Measurements from ENCODE around the gene TBL1X. TPM values are rescaled to one million over a fixed set of nuclear protein-coding genes. Genes with fewer than 3 reads are reported as not detected.

Gene TBL1X
- total and polyA plus RNA-seq, 4 donors: 2.3 to 21.7 (median 13.3) TPM

DNA sequence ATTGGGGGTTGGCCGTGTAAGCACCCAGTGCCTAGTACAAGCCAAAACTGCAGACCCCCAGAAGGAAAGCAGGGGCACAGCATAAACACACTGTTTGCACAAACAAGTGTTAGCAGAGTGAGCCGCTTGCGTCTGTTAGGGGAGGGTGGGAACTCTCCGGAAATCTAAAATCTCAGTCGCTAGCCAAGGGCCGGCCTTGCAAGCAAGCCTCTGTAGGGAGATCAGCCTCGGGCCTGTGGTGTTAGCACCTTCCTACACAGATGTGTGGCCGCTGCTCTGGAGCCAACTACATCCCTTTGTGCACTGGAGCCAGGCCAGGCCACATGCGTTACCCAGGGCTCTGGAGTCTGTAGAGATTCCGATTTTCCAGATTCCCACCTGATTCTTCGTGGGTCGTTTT lies 233.7 kb downstream of the TBL1X start:
- no peak for DNase-seq
- ATAC-seq (ENCODE audit: insufficient read depth, low FRiP score): no peak

GRCh38 chrX:9700555-9700954 lies 235.7 kb downstream of the TBL1X start:
- TF ChIP-seq, protein P1, sequence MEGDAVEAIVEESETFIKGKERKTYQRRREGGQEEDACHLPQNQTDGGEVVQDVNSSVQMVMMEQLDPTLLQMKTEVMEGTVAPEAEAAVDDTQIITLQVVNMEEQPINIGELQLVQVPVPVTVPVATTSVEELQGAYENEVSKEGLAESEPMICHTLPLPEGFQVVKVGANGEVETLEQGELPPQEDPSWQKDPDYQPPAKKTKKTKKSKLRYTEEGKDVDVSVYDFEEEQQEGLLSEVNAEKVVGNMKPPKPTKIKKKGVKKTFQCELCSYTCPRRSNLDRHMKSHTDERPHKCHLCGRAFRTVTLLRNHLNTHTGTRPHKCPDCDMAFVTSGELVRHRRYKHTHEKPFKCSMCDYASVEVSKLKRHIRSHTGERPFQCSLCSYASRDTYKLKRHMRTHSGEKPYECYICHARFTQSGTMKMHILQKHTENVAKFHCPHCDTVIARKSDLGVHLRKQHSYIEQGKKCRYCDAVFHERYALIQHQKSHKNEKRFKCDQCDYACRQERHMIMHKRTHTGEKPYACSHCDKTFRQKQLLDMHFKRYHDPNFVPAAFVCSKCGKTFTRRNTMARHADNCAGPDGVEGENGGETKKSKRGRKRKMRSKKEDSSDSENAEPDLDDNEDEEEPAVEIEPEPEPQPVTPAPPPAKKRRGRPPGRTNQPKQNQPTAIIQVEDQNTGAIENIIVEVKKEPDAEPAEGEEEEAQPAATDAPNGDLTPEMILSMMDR (IDR thresholded peaks at IDR 0.05; ENCODE audit: control extremely low read depth, extremely low read depth): no peak
- Histone ChIP-seq H3K27ac (ENCODE audit: low read depth in 1 of 2, low read length in 1 of 2) (no peak overlapping the region), H3K4me3 (no peak overlapping the region), H3K9me3 (ENCODE audit: control insufficient read depth in 4 of 4, insufficient read depth in 3 of 4, low read length in 3 of 4) (peaks cover 0 to 8% (median 3%) of the 10 kb centered on the region in 4 donors), H3K4me1 (ENCODE audit: control insufficient read depth in 5 of 5, insufficient read depth in 5 of 5, low read length in 5 of 5) (no peaks in the 10 kb centered on the region), H3K9ac (ENCODE audit: insufficient read depth in 1 of 2, low read length in 2 of 2) (no peak overlapping the region), H3K36me3 (ENCODE audit: control insufficient read depth in 4 of 4, insufficient read depth in 4 of 4, low read length in 4 of 4) (peaks cover 0 to 7% (median 1%) of the 10 kb centered on the region in 4 donors), H3K27me3 (ENCODE audit: control insufficient read depth in 3 of 3, insufficient read depth in 3 of 3, low read length in 2 of 3) (no peaks in the 10 kb centered on the region)
- ATAC-seq (ENCODE audit: insufficient read depth, low FRiP score) (no peak), DNase-seq (no peak)
- WGBS, 2 donors: 83 to 94% methylated on average over 15 of the region's 15 CpGs

More for the DNA sequence above, 233.7 kb downstream of the TBL1X start:
- no peak overlapping the region for H3K4me3 ChIP-seq
- peaks cover 0 to 4% (median 2%) of the 10 kb centered on the region in 4 donors for H3K36me3 ChIP-seq (ENCODE audit: control insufficient read depth in 4 of 4, insufficient read depth in 4 of 4, low read length in 4 of 4)
- no peak overlapping the region for H3K27ac ChIP-seq (ENCODE audit: low read depth in 1 of 2, low read length in 1 of 2)
- TF ChIP-seq, protein P1 (IDR thresholded peaks at IDR 0.05; ENCODE audit: control extremely low read depth, extremely low read depth): no peak
- 91 to 98% methylated on average over 12 of the region's 12 CpGs for WGBS, 2 donors
- peaks cover 0 to 4% (median 0%) of the 10 kb centered on the region in 3 donors for H3K27me3 ChIP-seq (ENCODE audit: control insufficient read depth in 3 of 3, insufficient read depth in 3 of 3, low read length in 2 of 3)
- H3K9ac ChIP-seq (ENCODE audit: insufficient read depth in 1 of 2, low read length in 2 of 2): no peak overlapping the region
- H3K9me3 ChIP-seq (ENCODE audit: control insufficient read depth in 4 of 4, insufficient read depth in 3 of 4, low read length in 3 of 4): peaks cover 0 to 4% (median under 1%) of the 10 kb centered on the region in 4 donors
- H3K4me1 ChIP-seq (ENCODE audit: control insufficient read depth in 5 of 5, insufficient read depth in 5 of 5, low read length in 5 of 5): no peaks in the 10 kb centered on the region

DNA sequence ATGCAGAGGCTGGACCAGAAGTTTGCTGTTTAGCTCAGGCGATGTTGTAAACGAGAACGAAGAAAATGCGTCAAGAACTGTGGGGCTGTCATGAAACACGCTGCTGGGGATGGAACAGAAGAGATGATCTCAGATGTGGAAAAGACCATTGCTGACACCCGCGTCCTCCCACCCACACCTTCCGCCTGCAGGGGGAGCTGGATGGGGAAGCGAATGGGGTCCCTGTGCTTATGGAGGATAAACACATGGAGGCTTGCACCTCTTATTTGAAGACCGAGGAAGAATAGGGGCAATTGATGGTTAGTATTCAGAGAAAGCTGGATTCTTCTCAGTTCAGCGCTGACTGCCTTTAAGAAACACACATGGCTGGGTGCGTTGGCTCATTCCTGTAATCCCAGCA lies 236.9 kb downstream of the TBL1X start:
- Histone ChIP-seq H3K9me3 (ENCODE audit: control insufficient read depth in 4 of 4, insufficient read depth in 3 of 4, low read length in 3 of 4) (peaks cover 0 to 8% (median 4%) of the 10 kb centered on the region in 4 donors), H3K27ac (ENCODE audit: low read depth in 1 of 2, low read length in 1 of 2) (no peak overlapping the region), H3K9ac (ENCODE audit: insufficient read depth in 1 of 2, low read length in 2 of 2) (no peak overlapping the region), H3K36me3 (ENCODE audit: control insufficient read depth in 4 of 4, insufficient read depth in 4 of 4, low read length in 4 of 4) (peaks cover 0 to 7% (median 1%) of the 10 kb centered on the region in 4 donors), H3K4me3 (no peak overlapping the region), H3K27me3 (ENCODE audit: control insufficient read depth in 3 of 3, insufficient read depth in 3 of 3, low read length in 2 of 3) (no peaks in the 10 kb centered on the region), H3K4me1 (ENCODE audit: control insufficient read depth in 5 of 5, insufficient read depth in 5 of 5, low read length in 5 of 5) (no peaks in the 10 kb centered on the region)
- ATAC-seq (ENCODE audit: insufficient read depth, low FRiP score) (no peak), DNase-seq (no peak)
- TF ChIP-seq, protein P1 (IDR thresholded peaks at IDR 0.05; ENCODE audit: control extremely low read depth, extremely low read depth): no peak
- WGBS, 2 donors: 94 to 98% methylated on average over 12 of the region's 12 CpGs

GRCh38 chrX:9703406-9703805 lies 238.5 kb downstream of the TBL1X start:
- TF ChIP-seq, protein P1 (IDR thresholded peaks at IDR 0.05; ENCODE audit: control extremely low read depth, extremely low read depth): no peak
- H3K9ac ChIP-seq (ENCODE audit: insufficient read depth in 1 of 2, low read length in 2 of 2): no peak overlapping the region

More at GRCh38 chrX:9703406-9703805, 238.5 kb downstream of the TBL1X start:
- H3K36me3 ChIP-seq (ENCODE audit: control insufficient read depth in 4 of 4, insufficient read depth in 4 of 4, low read length in 4 of 4): peaks cover 0 to 7% (median 1%) of the 10 kb centered on the region in 4 donors
- peaks cover 0 to 8% (median 5%) of the 10 kb centered on the region in 4 donors for H3K9me3 ChIP-seq (ENCODE audit: control insufficient read depth in 4 of 4, insufficient read depth in 3 of 4, low read length in 3 of 4)
- H3K4me1 ChIP-seq (ENCODE audit: control insufficient read depth in 5 of 5, insufficient read depth in 5 of 5, low read length in 5 of 5): no peaks in the 10 kb centered on the region
- no peaks in the 10 kb centered on the region for H3K27me3 ChIP-seq (ENCODE audit: control insufficient read depth in 3 of 3, insufficient read depth in 3 of 3, low read length in 2 of 3)
- no peak for DNase-seq
- no peak for ATAC-seq (ENCODE audit: insufficient read depth, low FRiP score)
- no peak overlapping the region for H3K4me3 ChIP-seq
- 91 to 97% methylated on average over 13 to 14 of the region's 14 CpGs for whole genome bisulfite sequencing, 2 donors
- H3K27ac ChIP-seq (ENCODE audit: low read depth in 1 of 2, low read length in 1 of 2): no peak overlapping the region
